GF-D8 (cell line): ENCODE measurements around the gene TBCB.
A peak's percentile ranks its signal among the peaks of the same experiment; 100 is the strongest.
"Not testable (repeated sequence)": the region's sequence is repeated elsewhere in the genome, so short reads cannot be mapped to it uniquely, and the experiment has no call there.

Source experiments
- DNase-seq: peaks from one replicate; lab custom pipeline; 2025; lab: John Stamatoyannopoulos, UW

TBCB gene, protein sequence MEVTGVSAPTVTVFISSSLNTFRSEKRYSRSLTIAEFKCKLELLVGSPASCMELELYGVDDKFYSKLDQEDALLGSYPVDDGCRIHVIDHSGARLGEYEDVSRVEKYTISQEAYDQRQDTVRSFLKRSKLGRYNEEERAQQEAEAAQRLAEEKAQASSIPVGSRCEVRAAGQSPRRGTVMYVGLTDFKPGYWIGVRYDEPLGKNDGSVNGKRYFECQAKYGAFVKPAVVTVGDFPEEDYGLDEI

DNA sequence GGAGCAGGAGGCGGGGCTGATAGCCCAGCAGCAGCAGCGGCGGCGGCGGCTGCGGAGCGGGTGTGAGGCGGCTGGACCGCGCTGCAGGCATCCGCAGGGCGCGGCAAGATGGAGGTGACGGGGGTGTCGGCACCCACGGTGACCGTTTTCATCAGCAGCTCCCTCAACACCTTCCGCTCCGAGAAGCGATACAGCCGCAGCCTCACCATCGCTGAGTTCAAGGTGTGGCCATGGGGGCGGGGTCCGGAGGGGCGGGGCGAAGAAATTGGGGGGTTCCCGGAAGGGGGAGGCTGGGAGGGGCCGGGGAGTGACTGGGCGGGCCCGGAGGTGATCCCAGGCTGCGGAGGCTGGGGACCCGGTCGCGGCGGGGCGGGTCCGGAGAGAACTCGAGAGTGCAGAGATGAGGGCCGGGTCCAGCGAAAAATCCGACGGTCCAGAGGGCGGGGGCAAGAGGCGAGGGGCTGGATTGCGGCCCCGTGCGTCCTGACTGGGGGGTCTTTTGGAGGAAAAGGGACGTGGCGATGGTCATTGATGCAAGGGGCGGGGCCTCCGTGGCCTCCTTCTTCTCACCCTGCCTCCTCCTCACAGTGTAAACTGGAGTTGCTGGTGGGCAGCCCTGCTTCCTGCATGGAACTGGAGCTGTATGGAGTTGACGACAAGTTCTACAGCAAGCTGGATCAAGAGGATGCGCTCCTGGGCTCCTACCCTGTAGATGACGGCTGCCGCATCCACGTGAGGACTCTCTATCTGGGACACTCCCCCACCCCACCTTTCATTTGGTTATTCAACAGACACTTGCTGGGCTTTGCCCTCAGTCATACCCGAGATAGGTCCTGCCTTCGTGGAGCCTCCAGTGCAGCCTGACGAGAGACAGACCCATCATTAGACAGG, at the start of gene TBCB:
TSS of gene TBCB (plus strand) at position 16 of the 891 bp plus-strand sequence. CDS start at position 109, 93 bp downstream.
- peak; percentile 22 for DNase-seq

DNA sequence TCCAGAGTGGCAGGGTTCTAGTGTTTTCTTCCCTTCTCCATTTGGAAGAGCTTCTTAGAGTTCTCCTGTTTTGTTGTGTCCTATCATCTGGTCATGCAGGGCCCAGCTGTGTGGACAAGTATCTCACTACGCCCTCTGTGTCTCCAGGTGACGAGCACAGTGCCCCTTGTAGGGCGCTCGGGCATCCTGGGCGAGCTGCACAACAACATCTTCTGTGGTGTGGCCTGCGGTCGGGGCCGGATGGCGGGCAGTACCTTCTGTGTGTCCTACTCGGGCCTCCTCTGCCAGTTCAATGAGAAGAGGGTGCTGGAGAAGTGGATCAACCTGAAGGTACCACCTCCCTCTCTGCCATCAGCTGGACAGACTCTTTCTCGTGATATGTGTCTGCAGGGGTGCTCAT, 47.6 kb upstream of the TBCB start:
- DNase-seq: no peak

DNA sequence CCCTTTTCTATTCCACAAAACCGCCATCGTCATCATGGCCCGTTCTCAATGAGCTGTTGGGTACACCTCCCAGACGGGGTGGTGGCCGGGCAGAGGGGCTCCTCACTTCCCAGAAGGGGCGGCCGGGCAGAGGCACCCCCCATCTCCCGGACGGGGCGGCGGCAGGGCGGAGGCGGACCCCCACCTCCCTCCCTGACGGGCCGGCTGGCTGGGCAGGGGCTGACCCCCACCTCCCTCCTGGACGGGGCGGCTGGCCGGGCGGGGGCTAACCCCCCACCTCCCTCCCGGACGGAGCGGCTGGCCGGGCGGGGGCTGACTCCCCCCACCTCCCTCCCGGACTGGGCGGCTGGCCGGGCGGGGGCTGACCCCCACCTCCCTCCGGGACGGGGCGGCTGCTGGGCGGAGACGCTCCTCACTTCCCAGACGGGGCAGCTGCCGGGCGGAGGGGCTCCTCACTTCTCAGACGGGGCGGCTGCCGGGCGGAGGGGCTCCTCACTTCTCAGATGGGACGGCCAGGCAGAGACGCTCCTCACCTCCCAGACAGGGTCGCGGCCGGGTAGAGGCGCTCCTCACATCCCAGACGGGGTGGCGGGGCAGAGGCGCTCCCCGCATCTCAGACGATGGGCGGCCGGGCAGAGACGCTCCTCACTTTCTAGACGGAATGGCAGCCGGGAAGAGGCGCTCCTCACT, 46.3 kb upstream of the TBCB start:
- not testable (repeated sequence) for DNase-seq

DNA sequence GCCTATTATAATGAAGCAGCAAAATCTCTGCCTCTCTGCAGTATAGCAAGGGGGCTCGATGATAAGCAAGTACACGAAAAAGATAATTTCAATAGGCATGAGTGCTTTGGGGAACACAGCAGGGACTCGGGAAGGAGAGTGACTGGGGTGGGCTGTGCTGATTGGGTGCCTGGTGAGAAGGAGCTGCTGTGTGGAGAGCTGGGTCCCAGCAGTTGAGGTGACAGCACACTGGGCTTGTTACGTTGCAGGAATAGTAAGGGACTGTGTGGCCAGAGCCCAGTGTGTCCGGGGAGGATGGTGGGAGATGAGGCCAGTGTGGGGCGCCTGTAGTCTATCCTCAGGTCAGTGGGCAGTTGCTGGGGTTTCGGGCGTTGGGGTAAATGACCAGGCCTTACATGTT, 43.2 kb upstream of the TBCB start:
- DNase-seq: no peak

DNA sequence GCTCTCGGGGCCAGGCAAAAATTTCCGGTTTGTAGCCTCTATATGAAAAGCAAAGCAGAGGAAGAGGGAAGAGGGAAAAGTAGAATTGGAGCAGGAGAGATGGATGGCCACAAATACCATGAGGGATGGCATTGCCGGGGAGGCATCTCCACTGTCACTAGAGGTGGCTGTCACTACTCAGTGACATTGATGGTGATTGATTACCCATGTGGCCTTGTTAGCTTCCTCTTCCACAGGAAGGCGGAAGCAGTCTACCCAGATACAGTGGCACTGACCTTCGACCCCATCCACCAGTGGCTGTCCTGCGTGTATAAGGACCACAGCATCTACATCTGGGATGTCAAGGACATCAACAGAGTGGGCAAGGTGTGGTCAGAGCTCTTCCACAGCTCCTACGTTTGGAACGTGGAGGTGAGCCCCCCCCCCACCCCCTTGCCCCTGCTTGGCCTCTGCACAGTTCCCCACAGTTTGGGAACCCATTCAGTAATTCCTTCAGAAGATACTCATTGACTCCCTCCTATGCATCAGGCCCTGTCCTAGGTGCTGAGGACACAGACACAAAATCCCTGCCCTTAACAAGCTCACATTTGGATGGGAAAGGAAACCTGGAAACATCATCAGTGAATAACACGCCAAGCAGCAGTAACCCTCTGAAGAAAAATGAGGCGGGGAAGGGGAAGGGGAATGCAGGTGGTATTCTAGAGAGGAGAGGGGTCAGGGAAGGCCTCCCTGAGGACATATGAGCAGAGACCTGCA, 42.0 kb upstream of the TBCB start:
- DNase-seq: no peak

DNA sequence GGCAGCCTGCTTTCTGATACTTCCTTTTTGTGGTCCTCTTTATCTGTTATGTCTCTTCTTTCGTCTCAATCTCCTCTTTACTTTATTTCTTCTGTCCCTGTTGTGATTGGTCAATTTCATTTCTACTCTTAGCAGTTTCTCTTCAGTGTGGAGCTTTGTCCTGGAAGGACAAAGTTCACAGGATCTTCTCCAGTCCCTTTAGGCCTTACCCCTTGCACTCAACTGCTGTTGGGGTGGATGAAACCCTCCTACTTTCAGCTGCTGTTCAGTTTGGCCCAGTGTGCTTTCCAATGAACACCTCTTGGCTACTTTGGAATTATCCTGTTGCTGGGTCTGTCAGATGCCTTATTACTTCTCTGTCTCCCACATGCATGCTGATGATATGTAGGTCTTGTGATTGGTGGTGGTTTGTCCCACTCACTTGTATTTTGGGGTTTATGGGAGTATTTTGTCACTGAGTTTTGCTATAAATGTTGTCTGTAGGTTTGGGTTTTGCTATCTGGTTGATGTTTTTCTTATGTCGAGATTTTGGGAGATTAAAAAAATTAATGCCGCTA, 35.8 kb upstream of the TBCB start:
- no peak for DNase-seq

DNA sequence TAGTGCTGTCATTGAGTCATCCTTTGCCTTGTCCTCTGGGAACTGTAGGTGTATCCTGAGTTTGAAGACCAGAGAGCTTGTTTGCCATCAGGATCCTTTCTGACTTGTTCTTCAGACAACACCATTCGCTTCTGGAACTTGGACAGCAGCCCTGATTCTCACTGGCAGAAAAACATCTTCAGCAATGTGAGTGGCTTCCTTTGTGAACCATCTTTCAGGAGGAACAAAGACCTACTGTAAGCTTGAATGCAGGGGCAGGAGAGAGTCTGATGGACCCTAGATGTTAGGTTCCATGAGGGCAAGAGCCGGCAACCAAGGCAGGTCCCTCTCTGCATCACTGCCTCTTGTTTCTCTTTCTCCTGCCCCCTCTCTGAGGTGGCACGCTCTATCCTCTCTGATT, 33.9 kb upstream of the TBCB start:
- no peak for DNase-seq

DNA sequence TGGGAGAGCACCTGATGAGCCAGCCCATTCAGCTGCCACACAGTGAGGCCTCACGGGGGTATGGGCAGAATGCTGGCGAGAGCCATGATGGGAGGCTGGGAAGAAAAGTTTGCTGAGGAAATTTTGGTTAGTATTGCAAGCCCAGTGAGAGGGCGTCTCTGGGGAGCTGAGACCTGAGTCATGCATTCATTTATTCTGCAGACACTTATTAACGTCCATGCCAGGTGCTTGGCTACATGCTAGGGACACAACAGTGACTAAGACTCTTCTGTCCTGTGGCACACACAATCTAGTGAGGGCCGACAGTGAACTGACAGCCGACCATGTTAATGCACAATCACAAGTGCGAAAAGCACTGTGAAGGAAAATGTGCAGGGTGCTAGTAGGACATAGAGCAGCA, 33.4 kb upstream of the TBCB start:
- DNase-seq: no peak

DNA sequence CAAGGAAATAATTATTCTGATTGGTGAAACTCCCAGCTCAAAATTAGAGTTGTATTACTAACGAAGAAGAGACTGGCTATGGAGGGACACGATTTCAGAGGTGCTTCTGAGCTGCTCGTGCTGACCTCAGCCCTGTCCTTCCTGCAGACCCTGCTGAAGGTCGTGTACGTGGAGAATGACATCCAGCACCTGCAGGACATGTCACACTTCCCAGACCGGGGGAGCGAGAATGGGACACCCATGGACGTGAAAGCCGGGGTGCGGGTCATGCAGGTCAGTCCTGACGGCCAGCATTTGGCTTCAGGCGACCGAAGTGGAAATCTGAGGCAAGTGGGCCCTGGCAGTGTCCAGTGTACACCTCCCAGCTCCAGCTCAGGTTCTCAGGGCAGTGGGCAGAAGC, 32.4 kb upstream of the TBCB start:
- no peak for DNase-seq

DNA sequence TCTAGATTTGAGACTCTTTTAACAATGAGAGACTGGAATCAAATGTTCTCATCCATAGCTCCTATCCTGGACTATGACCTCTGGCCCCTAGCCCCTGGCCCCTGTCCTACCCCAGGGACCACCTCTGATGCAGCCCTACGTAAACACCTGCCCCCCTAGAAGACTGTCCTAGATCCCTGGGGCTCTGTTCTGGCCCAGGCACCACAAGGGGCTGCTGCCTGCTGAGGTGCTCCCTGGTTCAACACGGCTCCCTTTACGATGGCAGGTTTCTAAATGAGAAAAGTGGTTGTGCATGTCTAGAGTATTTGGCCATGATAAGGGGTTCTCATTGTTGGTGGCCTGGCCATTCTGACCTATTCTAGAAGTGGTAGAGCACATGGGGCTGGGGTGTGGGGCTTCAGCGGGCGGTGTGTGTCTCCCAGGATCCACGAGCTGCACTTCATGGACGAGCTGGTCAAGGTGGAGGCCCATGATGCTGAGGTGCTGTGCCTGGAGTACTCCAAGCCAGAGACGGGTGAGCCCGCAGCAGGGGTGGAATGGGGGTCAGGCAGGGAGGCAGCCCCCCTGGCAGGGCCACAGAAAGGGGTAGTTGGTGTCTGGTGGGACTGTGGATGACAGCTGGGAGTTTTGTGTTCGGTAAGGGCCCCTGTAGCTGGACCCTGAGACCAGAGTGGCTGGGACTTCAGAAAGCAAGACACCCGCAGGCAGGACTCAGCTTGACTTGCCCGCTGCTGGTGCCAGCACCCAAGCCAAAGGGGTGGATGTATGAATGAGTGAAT, 30.8 kb upstream of the TBCB start:
- DNase-seq: no peak

DNA sequence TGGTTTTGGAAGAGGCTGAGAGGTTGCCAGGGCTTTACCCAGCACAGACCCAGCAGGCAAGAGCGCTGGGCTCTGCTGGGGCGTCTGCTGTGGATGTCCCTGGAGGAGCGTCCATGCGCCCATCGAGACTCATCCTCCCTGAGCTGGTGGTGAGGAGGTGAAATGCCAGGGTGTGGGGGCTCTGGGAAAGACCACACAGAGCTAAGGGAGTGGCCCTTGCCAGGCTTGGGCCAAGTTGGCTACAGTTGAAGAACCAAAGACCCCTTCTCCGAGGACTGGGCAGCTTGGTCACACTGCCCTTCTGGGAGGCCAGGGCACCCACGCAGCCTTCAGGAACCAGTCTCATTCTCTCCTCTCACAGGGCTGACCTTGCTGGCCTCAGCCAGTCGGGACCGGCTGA, 28.9 kb upstream of the TBCB start:
- DNase-seq: no peak

DNA sequence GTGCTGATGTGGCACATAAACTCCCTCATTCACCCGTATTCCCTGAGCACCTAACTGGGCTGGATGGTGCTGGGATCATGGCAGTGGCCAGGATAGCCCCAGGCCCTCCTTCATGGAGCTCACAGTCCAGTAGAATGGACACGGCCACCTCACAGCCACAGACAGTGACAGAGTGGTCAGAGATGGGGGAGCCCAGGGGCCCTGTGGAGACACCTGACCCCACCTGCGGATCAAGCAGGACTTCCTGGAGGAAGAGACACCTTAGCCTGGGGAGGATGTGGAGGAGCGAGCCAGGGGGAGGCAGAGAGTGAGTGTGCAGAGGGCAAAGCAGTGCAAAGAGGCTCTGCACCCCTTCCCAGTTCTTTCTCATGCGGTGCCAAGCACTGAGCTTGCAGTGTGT, 25.4 kb upstream of the TBCB start:
- no peak for DNase-seq

DNA sequence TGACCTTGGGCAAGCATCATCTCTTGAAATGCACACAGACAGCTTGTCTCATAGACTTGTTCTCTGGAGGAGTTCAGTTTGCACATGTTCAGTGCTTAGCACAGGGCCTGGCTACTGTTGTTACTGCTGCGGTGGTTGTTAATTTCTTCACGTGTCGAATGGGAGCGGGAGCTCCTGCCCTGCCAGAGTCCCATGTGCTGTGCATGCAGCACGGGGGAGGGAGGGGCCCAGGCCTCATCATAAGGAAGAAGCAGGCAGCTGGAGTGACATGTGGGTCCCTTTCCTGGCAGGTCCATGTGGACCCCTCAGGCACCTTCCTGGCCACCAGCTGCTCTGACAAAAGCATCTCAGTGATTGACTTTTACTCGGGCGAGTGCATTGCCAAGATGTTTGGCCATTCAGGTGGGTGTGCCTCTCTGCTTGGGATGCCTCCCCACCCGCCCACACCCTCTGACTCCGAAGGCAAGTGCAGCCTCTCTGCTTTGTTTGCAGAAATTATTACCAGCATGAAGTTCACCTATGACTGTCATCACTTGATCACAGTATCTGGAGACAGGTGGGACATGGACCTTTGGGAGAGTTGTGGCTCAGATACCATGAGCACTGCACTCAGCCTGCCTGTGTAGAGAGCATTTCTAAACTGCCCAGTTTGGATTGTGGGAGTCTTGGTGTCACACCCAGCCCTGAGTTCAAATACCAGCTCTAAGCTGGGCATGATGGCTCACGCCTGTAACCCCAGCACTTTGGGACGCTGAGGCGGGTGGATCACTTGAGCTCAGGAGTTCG, 24.2 kb upstream of the TBCB start:
- no peak for DNase-seq

DNA sequence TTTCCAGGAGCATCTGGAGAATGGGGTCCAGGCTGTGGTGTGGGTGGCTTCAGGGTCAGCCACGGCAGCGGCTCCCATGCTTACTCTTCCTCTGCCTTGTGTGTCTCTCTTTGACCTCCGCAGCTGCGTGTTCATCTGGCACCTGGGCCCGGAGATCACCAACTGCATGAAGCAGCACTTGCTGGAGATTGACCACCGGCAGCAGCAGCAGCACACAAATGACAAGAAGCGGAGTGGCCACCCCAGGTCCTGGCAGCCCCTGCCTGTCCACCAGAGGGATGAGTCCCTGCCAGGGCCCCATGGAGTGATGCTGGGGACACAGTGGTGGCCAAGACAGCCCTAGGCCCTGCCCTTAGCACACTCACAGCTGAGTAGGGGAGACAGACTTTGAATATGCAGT, 22.7 kb upstream of the TBCB start:
- no peak for DNase-seq

DNA sequence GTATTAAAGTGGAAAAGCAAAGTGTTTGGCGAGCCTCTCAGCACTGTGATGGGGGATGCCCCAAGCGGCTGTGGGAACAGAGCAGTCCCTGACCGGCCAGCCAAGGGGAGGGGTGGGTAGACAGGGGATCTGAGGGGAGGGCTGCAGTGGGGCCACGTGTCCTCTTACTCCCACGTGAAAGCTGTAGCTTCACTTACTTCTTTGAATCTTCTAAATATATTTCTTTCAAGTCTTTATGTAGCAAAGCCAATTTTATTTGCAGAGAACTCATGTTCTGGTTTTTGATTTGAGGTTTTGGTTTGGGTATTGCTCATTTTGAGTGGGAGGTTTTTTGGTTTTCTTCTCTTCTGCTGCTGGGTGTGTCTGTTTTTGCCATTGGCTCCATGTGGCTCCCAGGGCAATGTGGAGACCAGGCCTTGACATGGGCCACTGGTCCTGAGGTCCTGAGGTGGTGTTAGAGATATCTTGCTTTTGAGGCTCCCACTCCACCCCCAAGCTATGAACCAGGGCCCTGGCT, 22.1 kb upstream of the TBCB start:
- no peak for DNase-seq

DNA sequence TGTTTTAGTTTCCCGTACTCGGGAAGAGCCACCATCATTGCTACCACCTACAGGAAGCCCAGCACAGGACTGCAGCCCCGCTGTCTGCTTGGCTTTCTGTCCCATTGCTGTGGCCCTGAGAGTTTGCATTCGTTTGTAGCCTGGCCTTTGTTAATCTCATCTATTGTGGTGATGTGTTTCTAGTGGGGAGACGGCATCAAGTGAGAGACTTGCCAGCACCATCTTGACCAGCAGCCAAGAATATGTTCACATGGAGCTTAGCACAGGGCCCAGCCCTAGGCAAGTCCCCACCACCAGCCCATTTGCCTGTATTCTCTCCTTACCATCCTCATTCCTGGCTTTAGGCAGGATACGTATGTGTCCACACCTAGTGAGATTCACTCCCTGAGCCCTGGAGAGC, 21.6 kb upstream of the TBCB start:
- no peak for DNase-seq

DNA sequence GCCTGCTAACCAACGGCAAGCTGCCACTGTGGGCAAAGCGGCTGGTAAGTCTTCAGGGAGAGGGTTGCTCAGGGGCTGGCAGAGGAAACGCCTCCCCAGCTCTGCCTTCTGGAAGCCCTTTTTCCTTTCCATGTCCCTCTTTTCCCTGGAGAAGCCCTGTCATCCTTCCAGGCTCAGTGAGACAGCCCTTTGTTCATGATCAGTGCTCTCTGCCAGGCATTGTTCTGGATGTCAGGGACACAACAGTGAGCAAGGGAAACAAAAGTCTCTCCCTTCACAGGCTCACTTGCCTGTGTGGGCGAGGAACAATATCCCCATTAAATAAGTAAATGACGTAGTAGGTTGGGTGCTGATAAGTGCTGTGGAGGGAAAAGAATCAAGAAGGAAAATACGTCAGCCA, 18.2 kb upstream of the TBCB start:
- no peak for DNase-seq

DNA sequence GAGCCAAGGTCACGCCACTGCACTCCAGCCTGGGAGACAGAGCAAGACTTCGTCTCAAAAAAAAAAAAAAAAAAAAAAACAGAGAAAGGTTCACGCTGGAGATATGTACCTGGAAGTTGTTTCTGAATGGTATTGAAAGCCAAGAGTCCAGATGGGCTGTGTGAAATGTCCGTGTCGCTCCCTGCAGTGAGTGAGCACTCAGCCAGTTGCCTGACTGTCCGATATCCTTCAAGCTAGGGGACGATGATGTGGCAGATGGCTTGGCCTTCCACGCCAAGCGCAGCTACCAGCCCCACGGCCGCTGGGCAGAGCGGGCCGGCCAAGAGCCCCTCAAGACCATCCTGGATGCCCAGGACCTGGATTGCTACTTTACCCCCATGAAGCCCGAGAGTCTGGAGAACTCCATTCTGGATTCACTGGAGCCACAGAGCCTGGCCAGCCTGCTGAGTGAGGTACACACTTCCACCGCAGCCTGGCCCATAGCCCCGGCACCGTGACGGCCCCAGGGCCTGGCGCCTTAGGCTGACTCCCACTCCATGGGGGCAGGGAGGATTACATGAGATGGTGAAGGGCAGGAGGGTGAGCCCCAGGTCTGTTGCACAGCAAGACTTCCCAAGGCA, 16.0 kb upstream of the TBCB start:
- no peak for DNase-seq

DNA sequence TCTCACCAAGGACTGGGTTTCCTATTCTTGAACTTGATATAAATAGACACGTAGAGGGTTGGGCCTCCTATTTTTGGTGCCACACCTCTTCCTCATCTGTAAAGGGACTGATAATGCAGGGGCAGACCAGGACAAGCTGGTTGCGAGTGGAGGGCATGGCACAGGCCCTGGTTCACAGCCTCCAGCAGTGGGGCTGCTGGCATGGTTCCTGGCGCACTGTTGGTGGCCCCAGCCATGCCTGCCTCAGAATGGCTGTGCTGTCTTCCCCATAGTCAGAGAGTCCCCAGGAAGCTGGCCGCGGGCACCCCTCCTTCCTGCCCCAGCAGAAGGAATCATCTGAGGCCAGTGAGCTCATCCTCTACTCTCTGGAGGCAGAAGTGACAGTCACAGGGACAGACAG, 14.8 kb upstream of the TBCB start:
- no peak for DNase-seq
